Tibial artery (tissue), 4 donors: ENCODE results near the gene ZSCAN5C.

Experiments used
- DNase-seq, 2 donors: peaks; one replicate each; pipeline ENCODE4 v3.0.0-alpha.2; 2019
- H3K27ac ChIP-seq, 2 donors: fragments of 200-600 bp; sonication (generic) in 1 of 2; 1 replicate in 1 of 2; 2 replicates in 1 of 2; pipeline ENCODE4 v1.5.1; 2018 to 2019; ENCODE audit warnings: mild to moderate bottlenecking in 1 of 2
- H3K27me3 ChIP-seq, 2 donors: fragments of 200-600 bp; sonication (generic) in 1 of 2; one replicate each; pipeline versions ENCODE4 v1.5.1 to v1.6.0; 2016 to 2019
- H3K36me3 ChIP-seq, 3 donors: fragments of 200-600 bp; sonication (generic) in 2 of 3; one replicate each; pipeline ENCODE4 v1.5.1; 2016 to 2019; ENCODE audit warnings: mild to moderate bottlenecking in 2 of 3
- H3K4me1 ChIP-seq, 4 donors: fragments of 200-600 bp; sonication (generic) in 2 of 4; 1 replicate in 3 of 4; 2 replicates in 1 of 4; pipeline ENCODE4 v1.5.1; 2016 to 2019
- H3K4me3 ChIP-seq, 2 donors: fragments of 200-600 bp; sonication (generic) in 1 of 2; 1 replicate in 1 of 2; 2 replicates in 1 of 2; pipeline ENCODE4 v1.5.1; 2018 to 2019; ENCODE audit warnings: mild to moderate bottlenecking in 2 of 2
- H3K9me3 ChIP-seq, 3 donors: fragments of 200-600 bp; sonication (generic) in 1 of 3; one replicate each; pipeline ENCODE4 v1.5.1; 2016 to 2019
- CTCF ChIP-seq, 2 experiments: fragments of 200-600 bp in 1 of 2; fragments of 450-650 bp in 1 of 2; IDR thresholded peaks; one replicate each; pipeline ENCODE4 v1.5.1; 2017 to 2019; ENCODE audit warnings: antibody characterized with exemption in 2 of 2, mild to moderate bottlenecking in 1 of 2, moderate library complexity in 1 of 2
- intact Hi-C: fragments of 100-400 bp; cut with DNase I; formaldehyde crosslinking; loops from one replicate; pipeline ENCODE4 v1.15.0; 2023; ENCODE audit warnings: low total_unique reads

The ZSCAN5C gene

GRCh38 chr19:56158170-56158757 is 43.8 kb upstream of the ZSCAN5C start:
- no peak overlapping the region for H3K27ac ChIP-seq
- no peak overlapping the region for H3K4me3 ChIP-seq
- DNase-seq = no peak
- H3K36me3 ChIP-seq = peaks cover 31 to 82% (median 60%) of the 10 kb centered on the region in 3 donors
- TF ChIP-seq CTCF (IDR thresholded peaks at IDR 0.05) = no peak
- H3K9me3 ChIP-seq = no peaks in the 10 kb centered on the region
- H3K4me1 ChIP-seq = no peaks in the 10 kb centered on the region
- no peaks in the 10 kb centered on the region for H3K27me3 ChIP-seq
- intact Hi-C loops = no loop called here

DNA sequence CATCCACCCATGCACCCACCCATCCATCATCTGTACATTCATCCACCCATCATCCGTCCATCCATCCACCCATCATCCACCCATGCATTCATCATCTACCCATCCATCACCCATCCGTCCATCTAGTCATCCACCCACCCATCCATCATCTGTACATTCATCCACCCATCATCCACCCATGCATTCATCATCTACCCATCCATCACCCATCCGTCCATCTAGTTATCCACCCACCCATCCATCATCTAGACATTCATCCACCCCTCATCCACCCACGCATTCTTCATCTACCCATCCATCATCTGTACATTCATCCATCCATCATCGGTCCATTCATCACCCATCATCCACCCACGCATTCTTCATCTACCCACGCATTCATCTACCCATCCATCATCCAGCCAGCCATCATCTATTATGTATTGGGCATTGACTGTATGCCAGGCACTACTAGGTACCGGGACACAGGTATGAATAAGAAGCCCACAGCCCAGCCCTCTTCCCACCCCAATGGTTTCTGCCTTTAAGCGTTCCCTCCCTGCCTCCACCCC is 43.0 kb upstream of the ZSCAN5C start:
- peaks cover 31 to 78% (median 59%) of the 10 kb centered on the region in 3 donors for H3K36me3 ChIP-seq
- no peaks in the 10 kb centered on the region for H3K9me3 ChIP-seq
- DNase-seq = no peak

GRCh38 chr19:56159622-56160271 is 42.3 kb upstream of the ZSCAN5C start:
- Histone ChIP-seq H3K4me3 (no peak overlapping the region), H3K27me3 (no peaks in the 10 kb centered on the region), H3K4me1 (no peaks in the 10 kb centered on the region), H3K27ac (no peak overlapping the region), H3K36me3 (peaks cover 31 to 71% (median 55%) of the 10 kb centered on the region in 3 donors), H3K9me3 (no peaks in the 10 kb centered on the region)
- intact Hi-C loops = no loop called here
- TF ChIP-seq CTCF (IDR thresholded peaks at IDR 0.05) = no peak
- no peak for DNase-seq

More for the DNA sequence above, 43.0 kb upstream of the ZSCAN5C start:
- H3K27ac ChIP-seq = no peak overlapping the region
- intact Hi-C loops = no loop called here
- H3K4me1 ChIP-seq = no peaks in the 10 kb centered on the region
- H3K4me3 ChIP-seq = no peak overlapping the region
- H3K27me3 ChIP-seq = no peaks in the 10 kb centered on the region
- no peak for TF ChIP-seq CTCF (IDR thresholded peaks at IDR 0.05)

DNA sequence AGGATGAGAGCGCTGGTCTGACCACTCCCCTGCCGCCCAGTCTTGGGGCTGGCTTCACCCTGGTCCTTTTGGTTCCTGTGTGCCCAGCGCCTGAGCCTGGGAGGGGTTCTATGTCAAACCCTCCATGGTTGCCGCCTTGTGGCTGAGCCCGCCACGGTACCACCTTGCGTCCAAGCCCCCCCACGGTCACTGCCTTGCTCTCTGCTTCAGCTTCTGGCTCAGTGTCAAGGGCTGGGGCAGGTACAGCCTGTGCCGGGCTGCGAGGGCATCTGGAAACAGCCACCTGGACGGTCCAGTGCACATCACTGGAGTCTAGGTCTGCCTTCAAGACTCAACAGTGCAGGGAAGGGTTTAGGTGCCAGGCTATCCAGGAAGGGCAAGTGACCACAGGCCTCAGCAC is 40.5 kb upstream of the ZSCAN5C start:
- no peak overlapping the region for H3K27ac ChIP-seq
- peaks cover 24 to 53% (median 38%) of the 10 kb centered on the region in 3 donors for H3K36me3 ChIP-seq
- no peak for DNase-seq
- no peaks in the 10 kb centered on the region for H3K27me3 ChIP-seq
- intact Hi-C loops = no loop called here
- H3K4me1 ChIP-seq = no peaks in the 10 kb centered on the region
- no peak for TF ChIP-seq CTCF (IDR thresholded peaks at IDR 0.05)
- H3K4me3 ChIP-seq = no peak overlapping the region
- H3K9me3 ChIP-seq = no peaks in the 10 kb centered on the region

DNA sequence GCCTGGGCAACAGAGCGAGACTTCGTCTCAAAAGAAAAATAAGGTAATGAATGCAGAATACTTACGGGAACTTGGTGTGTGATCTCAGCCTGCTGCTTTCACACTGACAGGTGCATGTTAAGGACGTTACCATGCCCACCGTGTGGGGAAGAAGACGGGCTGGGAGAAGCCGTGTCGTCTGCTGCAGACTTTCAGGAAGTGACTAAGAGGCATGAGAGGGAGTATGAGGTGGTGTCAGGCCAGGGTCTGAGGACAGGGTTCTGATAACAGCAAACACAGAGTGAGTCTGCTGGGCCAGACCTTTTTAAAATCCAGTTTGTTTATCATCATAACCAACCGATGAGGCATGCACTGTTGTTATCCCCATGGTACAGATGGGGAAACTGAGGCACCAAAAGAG is 39.8 kb upstream of the ZSCAN5C start:
- Histone ChIP-seq H3K4me1 (no peaks in the 10 kb centered on the region), H3K27ac (no peak overlapping the region), H3K4me3 (no peak overlapping the region), H3K9me3 (no peaks in the 10 kb centered on the region), H3K27me3 (no peaks in the 10 kb centered on the region), H3K36me3 (peaks cover 24 to 46% (median 35%) of the 10 kb centered on the region in 3 donors)
- intact Hi-C loops = no loop called here
- no peak for DNase-seq
- no peak for TF ChIP-seq CTCF (IDR thresholded peaks at IDR 0.05)
